HG02610 (cell line): ENCODE data around the gene SLC41A2.

Experiments
- ATAC-seq: cut with Tn5 transposase; IDR thresholded peaks from one replicate; pipeline ENCODE4 v1.9.1; 2021; ENCODE audit warnings: mild to moderate bottlenecking, moderate library complexity; ENCODE audit not compliant: unreplicated experiment

Gene SLC41A2

DNA sequence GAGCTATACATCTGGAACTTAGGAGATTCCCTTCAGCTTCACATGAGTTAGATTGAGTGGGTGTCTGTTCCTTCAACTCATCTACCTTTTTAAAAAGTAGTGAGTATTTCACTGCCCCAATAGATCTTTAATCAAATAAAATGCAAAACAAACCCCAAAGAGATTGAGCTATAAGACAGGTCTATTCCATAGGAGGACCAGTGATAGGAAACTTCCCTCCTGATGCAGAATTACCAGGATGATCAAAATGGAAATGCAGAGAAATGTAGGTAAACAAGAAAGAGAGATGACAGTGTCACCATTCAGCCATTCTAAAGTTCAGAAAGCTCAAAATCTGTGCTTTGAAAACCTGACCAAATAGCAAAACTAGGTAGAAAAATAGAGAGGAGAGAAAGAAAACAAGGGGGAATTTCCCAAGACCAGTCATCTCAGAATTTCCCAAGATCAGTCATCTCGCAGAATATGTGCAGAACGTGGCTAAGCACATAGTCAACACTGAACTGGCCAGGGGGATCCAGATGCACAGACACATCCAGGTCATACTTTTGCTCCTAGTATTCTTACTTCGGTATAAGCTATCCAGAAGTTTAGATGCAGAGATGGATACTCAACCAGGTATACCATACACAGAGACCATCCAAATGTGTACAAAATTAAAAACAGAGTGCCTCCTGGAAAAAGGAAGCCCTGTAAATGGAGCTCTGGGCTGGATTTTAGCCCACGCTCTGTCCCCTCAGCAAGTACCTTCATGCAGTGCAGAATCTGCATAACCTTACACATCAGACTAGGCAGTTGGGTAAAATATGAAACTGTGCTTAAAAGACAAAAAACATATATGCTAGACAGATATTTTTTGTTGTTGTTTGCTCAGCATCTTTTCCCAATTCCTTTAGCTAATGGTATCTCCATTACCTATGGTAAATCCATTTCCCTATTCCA lies 27.4 kb downstream of the SLC41A2 start:
- peak; percentile 93 for ATAC-seq

GRCh38 chr12:104929977-104930376 lies 28.1 kb downstream of the SLC41A2 start:
- no peak for ATAC-seq

- no peak for ATAC-seq
These were observed 28.7 kb downstream of the SLC41A2 start for GRCh38 chr12:104929368-104929767.

DNA sequence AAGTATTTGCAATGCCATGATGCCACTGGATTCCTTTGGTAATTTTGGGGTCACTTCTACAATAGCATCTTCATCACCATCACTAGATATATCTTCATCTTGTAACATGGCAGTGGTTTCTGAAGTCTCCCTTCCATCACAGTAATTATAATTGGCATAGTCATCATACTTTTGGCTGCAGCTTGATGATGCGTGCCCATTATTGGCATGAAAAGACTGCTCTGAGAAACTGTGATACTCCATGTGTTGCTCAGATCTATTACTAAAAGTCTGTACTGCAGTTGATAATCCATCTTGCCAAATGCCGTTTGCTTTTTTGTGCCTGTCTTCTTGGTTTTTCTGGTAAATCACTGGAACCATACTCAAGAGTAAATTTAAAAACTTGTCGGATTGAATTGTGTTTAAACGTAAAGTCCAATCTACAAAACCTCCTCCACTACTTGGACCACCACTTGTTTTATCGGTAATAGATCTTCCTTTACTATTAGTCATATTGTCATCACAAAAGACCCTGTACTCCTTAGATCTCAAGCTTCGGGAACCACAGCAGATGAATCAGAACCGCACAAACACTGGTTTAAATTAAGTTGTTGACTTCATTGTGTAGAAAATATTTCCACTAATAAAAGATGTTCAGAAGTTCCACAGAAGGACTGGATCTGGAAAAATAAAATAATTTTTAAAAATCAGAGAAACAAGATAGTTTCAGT lies 29.9 kb downstream of the SLC41A2 start:
- ATAC-seq = no peak

- ATAC-seq = no peak
These were observed 32.6 kb downstream of the SLC41A2 start for GRCh38 chr12:104925501-104925900.

- ATAC-seq = no peak
These were observed 36.8 kb downstream of the SLC41A2 start for GRCh38 chr12:104921340-104921739.

- ATAC-seq = no peak
These were observed 46.1 kb downstream of the SLC41A2 start for GRCh38 chr12:104911942-104912341.

DNA sequence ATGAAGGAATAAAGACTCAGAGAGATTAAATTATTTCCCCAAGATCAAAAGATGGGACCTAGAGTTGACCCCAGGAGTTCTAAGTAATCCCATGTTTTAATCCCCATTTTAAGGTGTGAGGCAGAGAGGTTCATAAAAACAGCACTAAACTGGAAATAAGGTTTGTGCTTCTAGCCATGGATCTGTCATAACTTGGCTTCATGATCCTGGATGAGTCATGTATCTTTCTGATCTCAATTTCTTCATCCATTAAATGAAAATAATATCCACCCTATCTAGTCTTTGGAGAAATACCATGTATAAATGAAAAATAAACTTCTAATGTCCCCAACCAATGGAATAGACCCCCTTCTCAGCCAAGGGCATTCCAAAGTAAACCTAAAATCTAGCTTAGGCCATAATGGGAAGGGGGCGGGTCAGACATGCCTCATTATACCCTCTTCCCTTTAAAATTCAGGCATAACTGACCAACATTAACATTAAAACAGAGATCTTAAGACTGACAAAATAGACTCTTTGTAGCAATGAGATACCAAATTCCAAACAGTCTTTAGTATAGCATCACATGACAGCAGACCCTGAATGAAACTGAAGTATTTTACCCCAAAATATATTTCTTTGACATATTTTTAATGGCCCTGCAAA lies 47.8 kb downstream of the SLC41A2 start:
- no peak for ATAC-seq

- no peak for ATAC-seq
These were observed 48.3 kb downstream of the SLC41A2 start for GRCh38 chr12:104909761-104910160.
